Spleen (tissue), 11 donors: ENCODE results near the gene CYB561D2. TPM values are rescaled to one million over a fixed set of nuclear protein-coding genes. Genes with fewer than 3 reads are reported as not detected.

Experiments
- DNase-seq: peaks from one replicate; pipeline ENCODE4 v3.0.0-alpha.2; 2020
- H3K27ac ChIP-seq, 8 donors: fragments of 200-600 bp; sonication (generic) in 7 of 8; 1 replicate in 4 of 8; 2 replicates in 4 of 8; pipeline versions ENCODE4 v1.5.0 to v1.8.0; 2016 to 2021; ENCODE audit warnings: inconsistent platforms in 4 of 8, mild to moderate bottlenecking in 4 of 8, moderate library complexity in 1 of 8
- H3K27me3 ChIP-seq, 7 donors: fragments of 200-600 bp; sonication (generic) in 6 of 7; replicated peaks in 1 of 7; 1 replicate in 4 of 7; 2 replicates in 3 of 7; pipeline versions ENCODE4 v1.5.0 to v1.8.0; 2016 to 2021; ENCODE audit warnings: inconsistent platforms in 3 of 7, mild to moderate bottlenecking in 1 of 7
- H3K36me3 ChIP-seq, 6 donors: fragments of 200-600 bp; sonication (generic) in 5 of 6; 1 replicate in 4 of 6; 2 replicates in 2 of 6; pipeline versions ENCODE4 v1.5.0 to v1.8.0; 2016 to 2021; ENCODE audit warnings: inconsistent platforms in 2 of 6
- H3K4me1 ChIP-seq, 6 donors: fragments of 200-600 bp; sonication (generic) in 5 of 6; 1 replicate in 3 of 6; 2 replicates in 3 of 6; pipeline versions ENCODE4 v1.5.0 to v1.8.0; 2016 to 2021; ENCODE audit warnings: inconsistent platforms in 3 of 6
- H3K4me3 ChIP-seq, 8 donors: fragments of 200-600 bp; sonication (generic) in 7 of 8; 1 replicate in 4 of 8; 2 replicates in 4 of 8; pipeline versions ENCODE4 v1.5.0 to v1.8.0; 2016 to 2021; ENCODE audit warnings: inconsistent platforms in 4 of 8, mild to moderate bottlenecking in 4 of 8, moderate library complexity in 2 of 8
- H3K9me3 ChIP-seq, 8 donors: fragments of 200-600 bp; sonication (generic) in 7 of 8; 1 replicate in 4 of 8; 2 replicates in 4 of 8; pipeline versions ENCODE4 v1.5.0 to v1.8.0; 2016 to 2021; ENCODE audit warnings: inconsistent platforms in 4 of 8
- POLR2A ChIP-seq, 3 donors: fragments of 450-650 bp; IDR thresholded peaks; one replicate each; pipeline ENCODE4 v1.5.1; 2017; ENCODE audit warnings: antibody characterized with exemption in 3 of 3, mild to moderate bottlenecking in 1 of 3
- POLR2AphosphoS5 ChIP-seq, 3 donors: sonication (generic); formaldehyde crosslinking; IDR thresholded peaks; one replicate each; pipeline ENCODE4 v1.5.1; 2017; ENCODE audit warnings: antibody characterized with exemption in 3 of 3
- WGBS, 5 donors: extraction: QIAGEN DNeasy Blood & Tissue Kit in 3 of 5; methylation state at CpG; one replicate each; pipeline versions ENCODE4 v1.1.5 to v1.1.7; 2013 to 2018; 5-methylcytosine and 5-hydroxymethylcytosine counted together
- intact Hi-C: fragments of 100-400 bp; cut with DNase I; formaldehyde crosslinking; loops from one replicate; pipeline ENCODE4 v1.15.0; 2023; ENCODE audit warnings: low total_unique reads
- polyA plus RNA-seq, 3 donors: library from polyadenylated mRNA; stranded (reverse); fragments of 200-250 nt; gene quantifications; one replicate each; pipeline ENCODE4 v1.2.1, GENCODE V29; 2013
- total RNA-seq, 7 donors: library from RNA; depleted of rRNA in 3 of 7; stranded (reverse); fragments of >200 nt in 3 of 7; fragmentation: NEBNext Ultra II Directional in 4 of 7; extraction: Animal tissue kit (Norgen Biotek cat#: 25700) in 4 of 7; gene quantifications; one replicate each; pipeline versions ENCODE4 v1.1.0 to v1.2.1, GENCODE V29; 2016 to 2021
- TF ChIP-seq, protein P1 (sequence below), 11 experiments: fragments of 200-600 bp in 7 of 11; fragments of 450-650 bp in 4 of 11; sonication (generic) in 4 of 11; IDR thresholded peaks in 8 of 11; conservative IDR thresholded peaks in 3 of 11; 1 replicate in 7 of 11; 2 replicates in 4 of 11; pipeline versions ENCODE4 v1.4.0 to v1.8.0; 2016 to 2021; ENCODE audit warnings: antibody characterized with exemption in 11 of 11, inconsistent platforms in 4 of 11, mild to moderate bottlenecking in 1 of 11
- donor health status: healthy with polysubstance abuse.
- donor health status: DM: no; HTN: no; CAD: no; lungs with moderate emphysema.
- donor health status: DM: no; HTN: no; CAD: no.
- donor health status: Bipolar disorder and iron deficiency.
- donor health status: healthy.
- donor health status: DM: no; HTN: no; CAD: no.
- donor health status: DM: yes; HTN: yes; CAD: no.

Gene CYB561D2
- total and polyA plus RNA-seq, 10 donors, result 18.7 to 35.2 (median 26.4) TPM

- Histone ChIP-seq H3K9me3 (no peaks in the 10 kb centered on the region), H3K4me3 (peak overlapping the region in 3 of 8 donors; percentile 2 to 83 (median 3)), H3K36me3 (peaks cover 0 to 48% (median 20%) of the 10 kb centered on the region in 6 donors), H3K27ac (peak overlapping the region; percentile 86 to 96 (median 93)), H3K4me1 (peaks cover 37 to 93% (median 84%) of the 10 kb centered on the region in 6 donors), H3K27me3 (no peaks in the 10 kb centered on the region)
- 35 to 55% (median 52%) methylated on average over 4 of the region's 4 CpGs for WGBS, 5 donors
- intact Hi-C loops, result loop anchor here (10.0 kb wide), 1 partner anchor 90 kb away; the partner anchor contains the start of gene GNAI2
- DNase-seq, result peak; percentile 90
- TF ChIP-seq, protein P1, sequence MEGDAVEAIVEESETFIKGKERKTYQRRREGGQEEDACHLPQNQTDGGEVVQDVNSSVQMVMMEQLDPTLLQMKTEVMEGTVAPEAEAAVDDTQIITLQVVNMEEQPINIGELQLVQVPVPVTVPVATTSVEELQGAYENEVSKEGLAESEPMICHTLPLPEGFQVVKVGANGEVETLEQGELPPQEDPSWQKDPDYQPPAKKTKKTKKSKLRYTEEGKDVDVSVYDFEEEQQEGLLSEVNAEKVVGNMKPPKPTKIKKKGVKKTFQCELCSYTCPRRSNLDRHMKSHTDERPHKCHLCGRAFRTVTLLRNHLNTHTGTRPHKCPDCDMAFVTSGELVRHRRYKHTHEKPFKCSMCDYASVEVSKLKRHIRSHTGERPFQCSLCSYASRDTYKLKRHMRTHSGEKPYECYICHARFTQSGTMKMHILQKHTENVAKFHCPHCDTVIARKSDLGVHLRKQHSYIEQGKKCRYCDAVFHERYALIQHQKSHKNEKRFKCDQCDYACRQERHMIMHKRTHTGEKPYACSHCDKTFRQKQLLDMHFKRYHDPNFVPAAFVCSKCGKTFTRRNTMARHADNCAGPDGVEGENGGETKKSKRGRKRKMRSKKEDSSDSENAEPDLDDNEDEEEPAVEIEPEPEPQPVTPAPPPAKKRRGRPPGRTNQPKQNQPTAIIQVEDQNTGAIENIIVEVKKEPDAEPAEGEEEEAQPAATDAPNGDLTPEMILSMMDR (IDR thresholded peaks at IDR 0.05 in 8 of 11, conservative IDR thresholded peaks at IDR 0.05 in 3 of 11), result peak; percentile 69 to 93 (median 88)
- TF ChIP-seq POLR2AphosphoS5 (IDR thresholded peaks at IDR 0.05) (peak in 2 of 3 donors; percentile 61), POLR2A (IDR thresholded peaks at IDR 0.05) (no peak)
Measured at GRCh38 chr3:50324351-50325112, 26.1 kb upstream of the CYB561D2 start.

GRCh38 chr3:50325113-50325480, 25.6 kb upstream of the CYB561D2 start:
- no peaks in the 10 kb centered on the region for H3K9me3 ChIP-seq
- peak overlapping the region in 7 of 8 donors; percentile 86 to 96 (median 93) for H3K27ac ChIP-seq
- H3K4me1 ChIP-seq, result peaks cover 37 to 93% (median 79%) of the 10 kb centered on the region in 6 donors
- TF ChIP-seq POLR2AphosphoS5 (IDR thresholded peaks at IDR 0.05) (no peak), POLR2A (IDR thresholded peaks at IDR 0.05) (no peak)
- TF ChIP-seq, protein P1 (IDR thresholded peaks at IDR 0.05 in 8 of 11, conservative IDR thresholded peaks at IDR 0.05 in 3 of 11), result no peak
- no peaks in the 10 kb centered on the region for H3K27me3 ChIP-seq
- no peak overlapping the region for H3K4me3 ChIP-seq
- DNase-seq, result no peak
- intact Hi-C loops, result loop anchor here (10.0 kb wide), 1 partner anchor 90 kb away; the partner anchor contains the start of gene GNAI2
- 74 to 96% (median 83%) methylated on average over 2 of the region's 2 CpGs for WGBS, 5 donors
- H3K36me3 ChIP-seq, result peaks cover 0 to 48% (median 23%) of the 10 kb centered on the region in 6 donors

DNA sequence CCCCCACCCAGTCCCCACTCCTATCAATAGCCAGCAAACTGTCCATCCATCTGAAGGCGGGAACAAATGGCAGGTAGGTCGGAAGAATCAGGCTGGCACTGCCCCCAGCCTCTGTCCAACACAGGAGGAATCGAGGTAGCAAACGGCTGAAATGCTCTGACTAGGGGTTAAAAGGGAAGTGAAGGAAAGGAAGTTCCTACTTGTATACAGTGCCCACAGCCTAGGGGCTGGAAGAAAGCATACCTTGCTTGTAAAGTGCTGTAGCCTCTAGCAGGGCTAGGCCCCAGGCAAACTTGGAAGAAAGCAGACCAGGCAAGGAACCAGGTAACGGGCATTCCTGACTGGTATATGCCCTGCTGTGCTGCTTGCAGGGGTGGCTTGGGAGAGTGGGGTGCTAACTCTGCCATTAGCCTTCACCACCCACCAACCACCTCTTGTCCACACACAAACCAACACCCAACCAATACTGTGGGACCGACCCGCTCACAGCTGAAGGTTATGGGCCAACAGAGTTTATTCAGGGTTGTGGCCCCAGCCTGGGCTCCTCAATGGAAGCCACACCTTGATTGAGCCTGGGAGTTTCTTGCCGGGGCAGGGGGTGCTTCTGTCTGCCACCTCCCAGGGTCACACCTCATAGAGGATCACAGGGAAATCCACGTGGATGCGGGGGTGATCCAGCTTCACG, 25.0 kb upstream of the CYB561D2 start:
- peak; percentile 64 for DNase-seq
- no peaks in the 10 kb centered on the region for H3K27me3 ChIP-seq
- peak overlapping the region in 7 of 8 donors; percentile 22 to 96 (median 93) for H3K27ac ChIP-seq
- TF ChIP-seq POLR2AphosphoS5 (IDR thresholded peaks at IDR 0.05), result no peak
- no peak for TF ChIP-seq POLR2A (IDR thresholded peaks at IDR 0.05)
- TF ChIP-seq, protein P1 (IDR thresholded peaks at IDR 0.05 in 8 of 11, conservative IDR thresholded peaks at IDR 0.05 in 3 of 11), result no peak
- peaks cover 37 to 93% (median 74%) of the 10 kb centered on the region in 6 donors for H3K4me1 ChIP-seq
- no peak overlapping the region for H3K4me3 ChIP-seq
- intact Hi-C loops, result loop anchor here (10.0 kb wide), 1 partner anchor 91 kb away; the partner anchor contains the start of gene GNAI2
- peaks cover 0 to 48% (median 28%) of the 10 kb centered on the region in 6 donors for H3K36me3 ChIP-seq
- 78 to 89% (median 82%) methylated on average over 11 of the region's 11 CpGs for WGBS, 5 donors
- H3K9me3 ChIP-seq, result no peaks in the 10 kb centered on the region
